NK-92 treated with Interleukin-12 subunit alpha and Interleukin-12 subunit beta, amount 100 ng/mL, for 24 hours (cell line): ENCODE results near the gene FAM149A.

Source experiments
- DNase-seq: peaks from one replicate; lab custom pipeline; 2025; lab: John Stamatoyannopoulos, UW

FAM149A gene

DNA sequence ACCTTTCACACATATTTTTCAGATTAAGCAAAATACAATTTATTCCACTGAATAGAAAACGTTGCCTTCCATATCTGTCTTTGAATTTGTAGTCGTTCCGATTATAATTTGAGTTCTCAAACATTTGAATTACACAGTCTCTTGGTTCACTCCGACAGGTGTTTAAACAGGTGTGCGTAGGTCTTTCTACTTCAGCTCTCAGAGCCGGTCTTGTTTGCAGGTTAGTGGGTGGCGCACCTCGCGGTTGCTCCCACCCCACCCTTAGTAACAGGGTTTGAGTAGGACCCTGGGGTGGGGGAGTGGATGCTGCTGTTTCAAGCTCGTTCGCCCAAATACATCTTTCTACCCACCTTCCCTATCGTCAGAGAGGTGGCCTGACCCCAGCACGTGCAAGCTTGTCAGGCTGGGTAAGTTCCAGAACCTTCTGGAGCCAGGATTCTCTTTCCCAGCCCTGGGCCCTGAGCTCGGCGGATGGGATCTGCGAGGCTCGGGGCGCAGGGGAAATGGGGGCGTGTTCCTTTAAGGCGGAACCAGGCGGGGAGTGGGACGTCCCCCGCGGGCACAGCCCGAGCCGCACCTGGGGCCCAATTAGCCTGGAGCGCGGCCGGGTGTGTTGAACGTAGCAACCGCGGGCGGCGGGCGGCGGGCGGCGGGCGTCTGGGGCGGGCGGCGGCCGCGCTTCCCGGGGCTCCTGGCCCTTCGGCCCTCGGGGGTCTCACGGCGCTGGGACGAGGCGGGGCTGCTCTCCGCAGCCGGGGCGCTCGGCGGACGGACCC is at the start of gene FAM149A:
TSS of gene FAM149A (plus strand) at position 591 of the 776 bp plus-strand sequence.
- DNase-seq, result no peak

GRCh38 chr4:186058253-186058979 is 46.1 kb upstream of the FAM149A start:
- no peak for DNase-seq

- DNase-seq, result no peak
These were observed 45.6 kb upstream of the FAM149A start for GRCh38 chr4:186058980-186059316.

GRCh38 chr4:186061921-186062320 is 42.6 kb upstream of the FAM149A start:
- no peak for DNase-seq

GRCh38 chr4:186067757-186068385 is 36.6 kb upstream of the FAM149A start:
- no peak for DNase-seq

- DNase-seq, result no peak
These were observed 35.7 kb upstream of the FAM149A start, which contains the start of gene TLR3 for GRCh38 chr4:186068581-186069348. TLR3 (plus strand) TSS chr4:186069156; CDS start chr4:186076620, 7,464 bp downstream.

DNA sequence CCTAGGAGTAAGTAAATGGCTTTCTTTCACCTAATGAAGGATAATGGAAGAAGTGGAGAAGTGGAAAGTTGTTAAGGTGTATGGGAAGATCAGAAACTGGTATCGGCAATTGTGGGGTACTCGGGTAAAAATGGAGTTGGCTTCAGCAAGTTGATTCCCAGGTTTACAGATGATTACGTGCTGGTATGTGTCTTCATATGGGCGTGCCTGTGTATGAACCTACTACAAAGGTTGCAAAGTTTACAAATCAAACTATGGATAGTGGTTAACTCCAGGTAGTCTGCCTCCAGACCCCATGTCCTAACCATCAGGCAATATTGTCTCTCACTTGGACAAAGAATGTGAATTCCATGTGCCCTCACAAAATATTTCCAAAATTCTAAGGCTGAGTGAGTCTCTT is 34.8 kb upstream of the FAM149A start:
- no peak for DNase-seq

GRCh38 chr4:186072516-186072915 is 32.0 kb upstream of the FAM149A start:
- no peak for DNase-seq

DNA sequence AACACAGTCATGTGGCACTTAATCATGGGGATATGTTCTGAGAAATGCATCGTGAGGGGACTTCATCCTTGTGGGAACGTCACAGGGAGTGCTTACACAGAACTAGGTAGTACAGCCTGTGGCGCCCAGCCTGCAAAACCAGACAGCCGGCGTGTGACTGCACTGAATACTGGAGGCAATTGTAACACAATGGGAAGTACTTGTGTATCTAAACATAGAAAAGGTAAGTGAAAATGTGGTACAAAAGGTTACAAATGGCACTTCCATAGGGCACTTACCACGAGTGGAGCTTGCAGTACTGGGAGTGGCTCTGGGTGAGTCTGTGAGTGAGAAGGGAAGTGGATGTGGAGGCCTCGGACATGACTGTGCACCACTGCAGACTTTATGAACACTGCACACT is 30.3 kb upstream of the FAM149A start:
- DNase-seq, result no peak

- DNase-seq, result no peak
These were observed 25.4 kb upstream of the FAM149A start for GRCh38 chr4:186078981-186079638.

DNA sequence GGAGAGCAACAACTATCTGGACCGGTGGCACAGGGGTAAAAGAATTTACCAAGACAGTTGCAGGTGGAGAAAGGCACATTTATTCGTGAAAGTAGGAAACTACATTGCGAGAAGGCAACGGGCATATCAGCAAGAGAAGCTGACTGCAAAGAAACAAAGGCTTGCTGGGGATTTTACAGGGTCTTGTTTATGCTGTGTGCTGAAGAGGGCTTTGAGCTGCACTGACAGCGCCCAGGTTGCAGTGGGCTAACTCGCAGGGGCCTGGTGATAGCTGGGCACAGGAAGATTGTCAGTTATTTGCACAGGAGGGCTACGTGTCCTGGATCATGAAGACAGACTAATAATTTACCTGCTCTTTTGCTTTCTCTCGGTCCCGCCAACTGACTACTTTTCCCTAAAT is 24.8 kb upstream of the FAM149A start:
- no peak for DNase-seq

GRCh38 chr4:186081202-186081807 is 23.2 kb upstream of the FAM149A start:
- no peak for DNase-seq

DNA sequence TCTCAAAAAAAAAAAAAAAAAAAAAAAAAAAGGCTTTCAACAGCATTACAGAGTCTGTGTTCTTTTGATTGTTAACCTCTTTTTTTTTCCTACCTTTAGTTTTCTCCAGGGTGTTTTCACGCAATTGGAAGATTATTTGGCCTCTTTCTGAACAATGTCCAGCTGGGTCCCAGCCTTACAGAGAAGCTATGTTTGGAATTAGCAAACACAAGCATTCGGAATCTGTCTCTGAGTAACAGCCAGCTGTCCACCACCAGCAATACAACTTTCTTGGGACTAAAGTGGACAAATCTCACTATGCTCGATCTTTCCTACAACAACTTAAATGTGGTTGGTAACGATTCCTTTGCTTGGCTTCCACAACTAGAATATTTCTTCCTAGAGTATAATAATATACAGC is 22.3 kb upstream of the FAM149A start:
- DNase-seq, result no peak

- DNase-seq, result no peak
These were observed 16.0 kb upstream of the FAM149A start for GRCh38 chr4:186088523-186088922.

GRCh38 chr4:186092296-186092695 is 12.2 kb upstream of the FAM149A start:
- no peak for DNase-seq

DNA sequence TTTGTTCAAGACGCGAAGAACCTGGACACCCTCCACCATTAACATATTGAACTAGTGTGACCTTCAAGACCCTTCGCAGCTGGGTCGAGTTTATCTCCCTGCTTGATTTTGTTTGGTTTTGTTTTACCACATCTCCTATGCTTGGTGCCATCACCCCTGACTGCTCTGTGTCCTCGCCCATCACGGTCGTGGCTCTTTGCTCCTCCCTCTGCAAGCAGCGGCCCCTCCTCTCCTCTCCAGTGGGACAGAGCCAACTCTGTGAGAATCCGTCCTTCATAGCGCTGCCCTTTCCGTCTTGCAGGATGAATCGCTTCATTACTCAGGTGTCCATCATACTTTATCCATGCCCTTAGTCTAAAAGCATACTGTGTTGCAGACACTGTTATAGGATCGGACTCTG is 9.1 kb upstream of the FAM149A start:
- no peak for DNase-seq

- DNase-seq, result no peak
These were observed 7.8 kb upstream of the FAM149A start for GRCh38 chr4:186096681-186097165.

DNA sequence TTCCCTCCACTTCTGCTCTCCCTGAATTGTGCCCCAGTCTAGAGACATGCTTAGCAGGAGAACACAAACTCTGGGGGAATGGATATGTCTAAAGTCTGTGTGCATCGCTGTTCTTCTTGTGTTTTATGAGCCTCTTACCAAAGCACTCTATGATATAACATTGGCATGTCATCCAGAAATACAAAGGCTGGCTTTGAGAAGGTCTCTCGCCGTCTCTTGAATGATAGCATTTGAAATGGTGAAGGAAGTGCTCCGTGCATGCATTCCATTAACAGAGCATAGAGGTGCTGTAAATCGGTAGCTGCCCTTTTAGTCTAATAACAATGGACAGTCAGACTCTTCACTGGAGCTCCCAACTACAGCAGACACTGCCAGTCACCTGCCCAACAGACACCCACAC is 7.1 kb upstream of the FAM149A start:
- DNase-seq, result no peak

- no peak for DNase-seq
These were observed 1.6 kb upstream of the FAM149A start for GRCh38 chr4:186102931-186103330.

- no peak for DNase-seq
These were observed 564 bp downstream of the FAM149A start for GRCh38 chr4:186104890-186105646.
